Limb (tissue), 2 donors: ENCODE data around the gene PRKAB1.
"Not testable (repeated sequence)": the region's sequence is repeated elsewhere in the genome, so short reads cannot be mapped to it uniquely, and the experiment has no call there.

Source experiments
- DNase-seq, 2 donors: peaks; one replicate each; pipeline ENCODE4 v3.0.0-alpha.2; 2016; ENCODE audit errors: extremely low spot score in 2 of 2

PRKAB1 gene

GRCh38 chr12:119667577-119668323 is at the start of gene PRKAB1:
Gene PRKAB1 (plus strand): TSS chr12:119668133. CDS start chr12:119668245, 112 bp downstream.
- peak; percentile 95 to 98 for DNase-seq

GRCh38 chr12:119618328-119618896 is 49.5 kb upstream of the PRKAB1 start:
- DNase-seq, result not testable (repeated sequence)

- no peak for DNase-seq
Observed at GRCh38 chr12:119620490-119620889, 47.4 kb upstream of the PRKAB1 start.

- DNase-seq, result no peak
Observed at GRCh38 chr12:119621878-119622277, 46.1 kb upstream of the PRKAB1 start.

GRCh38 chr12:119624966-119625365 is 43.0 kb upstream of the PRKAB1 start:
- DNase-seq, result no peak

- no peak for DNase-seq
Observed at GRCh38 chr12:119627019-119627643, 40.8 kb upstream of the PRKAB1 start.

GRCh38 chr12:119627686-119628085 is 40.2 kb upstream of the PRKAB1 start:
- no peak for DNase-seq

- no peak for DNase-seq
Observed at GRCh38 chr12:119630223-119630780, 37.6 kb upstream of the PRKAB1 start.

GRCh38 chr12:119630962-119631550 is 36.9 kb upstream of the PRKAB1 start:
- no peak for DNase-seq

- DNase-seq, result no peak
Observed at GRCh38 chr12:119631930-119632678, 35.8 kb upstream of the PRKAB1 start.

- no peak for DNase-seq
Observed at GRCh38 chr12:119634743-119635142, 33.2 kb upstream of the PRKAB1 start.

- DNase-seq, result no peak
Observed at GRCh38 chr12:119642986-119643385, 24.9 kb upstream of the PRKAB1 start.

GRCh38 chr12:119644930-119645329 is 23.0 kb upstream of the PRKAB1 start:
- no peak for DNase-seq

GRCh38 chr12:119645535-119646059 is 22.3 kb upstream of the PRKAB1 start:
- DNase-seq, result no peak

- no peak for DNase-seq
Observed at GRCh38 chr12:119649202-119649808, 18.6 kb upstream of the PRKAB1 start.

- no peak for DNase-seq
Observed at GRCh38 chr12:119652665-119653064, 15.3 kb upstream of the PRKAB1 start.

- DNase-seq, result not testable (repeated sequence)
Observed at GRCh38 chr12:119657001-119657400, 10.9 kb upstream of the PRKAB1 start.

GRCh38 chr12:119658166-119658565 is 9.8 kb upstream of the PRKAB1 start:
- DNase-seq, result not testable (repeated sequence)

- DNase-seq, result peak in 1 of 2 donors; percentile 44
Observed at GRCh38 chr12:119659289-119659897, 8.5 kb upstream of the PRKAB1 start.

- DNase-seq, result no peak
Observed at GRCh38 chr12:119660076-119660475, 7.9 kb upstream of the PRKAB1 start.
